B cell (primary cell): ENCODE data around the gene HGS. TPM values are rescaled to one million over a fixed set of nuclear protein-coding genes. Genes with fewer than 3 reads are reported as not detected.

ENCODE experiments used
- ATAC-seq: fragments of 200-7000 bp; cut with Tn5 transposase; one replicate; pipeline ENCODE4 v1.10.0; 2021; ENCODE audit warnings: low read depth, mild to moderate bottlenecking, moderate number of reproducible peaks, moderate library complexity
- CTCF ChIA-PET: fragments of 350-600 bp; sonication (Branson Sonifier 250); formaldehyde crosslinking; loops from one replicate; lab custom pipeline; 2021; ENCODE audit warnings: antibody characterized with exemption, inconsistent platforms; lab: Charles Lee
- POLR2A ChIA-PET: fragments of 350-600 bp; sonication (Branson Sonifier 250); formaldehyde crosslinking; loops from one replicate; lab custom pipeline; 2021; ENCODE audit warnings: antibody characterized with exemption; lab: Charles Lee
- DNase-seq: peaks from one replicate; pipeline ENCODE4 v3.0.0; 2013
- H2AFZ ChIP-seq: 2 replicates; pipeline ENCODE4 v1.6.1; 2012; ENCODE audit warnings: mild to moderate bottlenecking, low read depth, low read length; ENCODE audit not compliant: insufficient read depth, poor library complexity, severe bottlenecking
- H3K27ac ChIP-seq, 2 donors: 1 replicate in 1 of 2; 2 replicates in 1 of 2; pipeline ENCODE4 v1.5.1; 2012 to 2013; ENCODE audit warnings: low read length in 2 of 2, mild to moderate bottlenecking in 2 of 2, moderate library complexity in 1 of 2
- H3K27me3 ChIP-seq, 4 experiments: fragments of 200-600 bp in 1 of 4; sonication (generic) in 1 of 4; replicated peaks in 1 of 4; 1 replicate in 2 of 4; 2 replicates in 2 of 4; pipeline versions ENCODE4 v1.6.1 to v1.7.0; 2013 to 2016; ENCODE audit warnings: low read length in 3 of 4, mild to moderate bottlenecking in 2 of 4, mixed read lengths in 1 of 4, moderate library complexity in 1 of 4; ENCODE audit not compliant: insufficient read depth in 4 of 4, control insufficient read depth in 3 of 4; ENCODE audit errors: control extremely low read depth in 1 of 4
- H3K36me3 ChIP-seq, 2 experiments: replicated peaks in 1 of 2; 1 replicate in 1 of 2; 2 replicates in 1 of 2; pipeline versions ENCODE4 v1.6.1 to v1.7.1; 2013; ENCODE audit warnings: low read length in 1 of 2; ENCODE audit not compliant: insufficient read depth in 2 of 2, control insufficient read depth in 1 of 2; ENCODE audit errors: control extremely low read depth in 1 of 2, extremely low read depth in 1 of 2
- H3K4me1 ChIP-seq, 2 donors: fragments of 200-600 bp in 1 of 2; sonication (generic) in 1 of 2; 1 replicate in 1 of 2; 2 replicates in 1 of 2; pipeline versions ENCODE4 v1.5.1 to v1.6.1; 2013 to 2017; ENCODE audit warnings: low read length in 2 of 2; ENCODE audit not compliant: control insufficient read depth in 2 of 2, insufficient read depth in 2 of 2
- H3K4me2 ChIP-seq: replicated peaks from 2 replicates; pipeline ENCODE3; 2012; ENCODE audit warnings: mild to moderate bottlenecking, low read depth, low read length; ENCODE audit not compliant: poor library complexity, severe bottlenecking
- H3K4me3 ChIP-seq, 5 experiments: fragments of 200-600 bp in 1 of 5; sonication (generic) in 1 of 5; 1 replicate in 3 of 5; 2 replicates in 2 of 5; pipeline versions ENCODE4 v1.5.1 to v1.7.0; 2011 to 2016; ENCODE audit warnings: low read length in 4 of 5, mild to moderate bottlenecking in 4 of 5, low read depth in 2 of 5, control low read depth in 1 of 5, moderate library complexity in 1 of 5; ENCODE audit not compliant: insufficient read depth in 1 of 5; ENCODE audit errors: control extremely low read depth in 1 of 5, extremely low read depth in 1 of 5
- H3K79me2 ChIP-seq: fragments of 200-600 bp; sonication (generic); one replicate; pipeline ENCODE4 v1.6.0; 2016; ENCODE audit warnings: low read length; ENCODE audit not compliant: control insufficient read depth, insufficient read depth
- H3K9ac ChIP-seq: fragments of 200-600 bp; sonication (generic); 2 replicates; pipeline ENCODE4 v1.6.1; 2017; ENCODE audit warnings: mild to moderate bottlenecking, low read length, moderate library complexity
- H3K9me3 ChIP-seq, 3 donors: one replicate each; pipeline versions ENCODE4 v1.6.1 to v1.7.1; 2013; ENCODE audit warnings: low read length in 2 of 3; ENCODE audit not compliant: control insufficient read depth in 2 of 3, insufficient read depth in 1 of 3; ENCODE audit errors: control extremely low read depth in 1 of 3
- H4K20me1 ChIP-seq: 2 replicates; pipeline ENCODE4 v1.6.0; 2012; ENCODE audit warnings: mild to moderate bottlenecking, low read length; ENCODE audit not compliant: insufficient read depth, control insufficient read depth, poor library complexity, severe bottlenecking
- H3K27ac Mint-ChIP-seq: one replicate; pipeline ENCODE4 v1.8.0; 2021; ENCODE audit warnings: mixed read lengths
- H3K27me3 Mint-ChIP-seq: one replicate; pipeline ENCODE4 v1.8.0; 2021; ENCODE audit warnings: mixed read lengths
- H3K4me1 Mint-ChIP-seq: one replicate; pipeline ENCODE4 v1.8.0; 2021; ENCODE audit warnings: mixed read lengths
- H3K4me3 Mint-ChIP-seq: one replicate; pipeline ENCODE4 v1.8.0; 2021; ENCODE audit warnings: mixed read lengths
- H3K9me3 Mint-ChIP-seq: one replicate; pipeline ENCODE4 v1.8.0; 2022; ENCODE audit warnings: mixed read lengths; ENCODE audit not compliant: insufficient read depth
- EZH2 ChIP-seq: IDR thresholded peaks from 2 replicates; pipeline ENCODE4 v1.6.1; 2012; ENCODE audit warnings: borderline replicate concordance, low read depth, mild to moderate bottlenecking, moderate library complexity, low read length; ENCODE audit not compliant: insufficient read depth, poor library complexity, severe bottlenecking
- WGBS: methylation state at CpG from one replicate; pipeline ENCODE4 v1.1.5; 2013; ENCODE audit warnings: missing lambda C conversion rate; ENCODE audit not compliant: insufficient coverage; 5-methylcytosine and 5-hydroxymethylcytosine counted together
- intact Hi-C: fragments of 100-400 bp; cut with micrococcal nuclease; formaldehyde crosslinking; loops from one replicate; pipeline ENCODE4 v1.10.0; 2022
- polyA plus RNA-seq: library from polyadenylated mRNA; depleted of rRNA; stranded (reverse); fragments of >200 nt; gene quantifications from 2 replicates; pipeline ENCODE4 v1.2.3, GENCODE V29; 2012
- total RNA-seq, 2 donors: library from RNA; stranded (reverse); fragments of 120-200 nt in 1 of 2; gene quantifications; 1 replicate in 1 of 2; 2 replicates in 1 of 2; pipeline versions ENCODE4 v1.2.3 to v1.2.4, GENCODE V29; 2013 to 2022
- TF ChIP-seq, protein P1 (sequence below): fragments of 200-600 bp; IDR thresholded peaks from one replicate; pipeline ENCODE4 v1.8.0; 2022; ENCODE audit warnings: antibody characterized with exemption, mild to moderate bottlenecking

HGS gene
- total and polyA plus RNA-seq, 2 donors (not counting 1 experiment from before 2014, with no cell fraction given) = 184 to 220 TPM

DNA sequence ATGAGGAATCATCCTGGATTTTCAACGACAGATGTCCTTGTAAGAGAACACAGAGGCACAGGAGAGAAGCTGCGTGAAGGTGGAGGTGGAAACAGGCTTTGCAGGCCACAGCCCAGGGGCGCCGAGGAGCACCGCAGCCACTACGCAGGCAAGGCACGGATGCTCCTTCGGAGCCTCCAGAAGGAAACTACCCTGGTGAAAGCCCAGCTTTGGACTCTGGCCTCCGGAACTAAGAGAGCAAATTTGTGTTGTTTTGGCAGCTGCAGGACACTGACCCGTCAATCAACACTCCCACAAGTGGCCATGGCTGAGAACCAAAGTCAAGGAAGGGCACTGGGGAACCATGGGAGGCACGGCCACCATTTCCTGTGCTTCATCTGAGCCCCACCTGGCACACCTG, 3.7 kb upstream of the HGS start:
- no peaks in the 10 kb centered on the region for H3K9me3 Mint-ChIP-seq
- peaks cover 0 to 2% of the 10 kb centered on the region in 2 experiments for H3K36me3 ChIP-seq
- H3K27me3 Mint-ChIP-seq = no peaks in the 10 kb centered on the region
- no peak overlapping the region for H3K4me3 Mint-ChIP-seq
- no peaks in the 10 kb centered on the region for H3K9me3 ChIP-seq
- no peak overlapping the region for H3K4me3 ChIP-seq
- H3K27ac Mint-ChIP-seq = no peak overlapping the region
- POLR2A ChIA-PET = no interaction called here
- DNase-seq = no peak
- H3K27me3 ChIP-seq = no peaks in the 10 kb centered on the region
- peaks cover 24% of the 10 kb centered on the region for H3K4me1 Mint-ChIP-seq
- no peak overlapping the region for H3K9ac ChIP-seq
- peaks cover 11% of the 10 kb centered on the region for H4K20me1 ChIP-seq
- H2AFZ ChIP-seq = no peak overlapping the region
- TF ChIP-seq, protein P1, sequence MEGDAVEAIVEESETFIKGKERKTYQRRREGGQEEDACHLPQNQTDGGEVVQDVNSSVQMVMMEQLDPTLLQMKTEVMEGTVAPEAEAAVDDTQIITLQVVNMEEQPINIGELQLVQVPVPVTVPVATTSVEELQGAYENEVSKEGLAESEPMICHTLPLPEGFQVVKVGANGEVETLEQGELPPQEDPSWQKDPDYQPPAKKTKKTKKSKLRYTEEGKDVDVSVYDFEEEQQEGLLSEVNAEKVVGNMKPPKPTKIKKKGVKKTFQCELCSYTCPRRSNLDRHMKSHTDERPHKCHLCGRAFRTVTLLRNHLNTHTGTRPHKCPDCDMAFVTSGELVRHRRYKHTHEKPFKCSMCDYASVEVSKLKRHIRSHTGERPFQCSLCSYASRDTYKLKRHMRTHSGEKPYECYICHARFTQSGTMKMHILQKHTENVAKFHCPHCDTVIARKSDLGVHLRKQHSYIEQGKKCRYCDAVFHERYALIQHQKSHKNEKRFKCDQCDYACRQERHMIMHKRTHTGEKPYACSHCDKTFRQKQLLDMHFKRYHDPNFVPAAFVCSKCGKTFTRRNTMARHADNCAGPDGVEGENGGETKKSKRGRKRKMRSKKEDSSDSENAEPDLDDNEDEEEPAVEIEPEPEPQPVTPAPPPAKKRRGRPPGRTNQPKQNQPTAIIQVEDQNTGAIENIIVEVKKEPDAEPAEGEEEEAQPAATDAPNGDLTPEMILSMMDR = no peak
- H3K79me2 ChIP-seq = peaks cover 42% of the 10 kb centered on the region
- intact Hi-C loops = no loop called here
- WGBS = 95% methylated on average over 11 of the region's 11 CpGs
- no peak overlapping the region for H3K4me2 ChIP-seq
- H3K27ac ChIP-seq = no peak overlapping the region
- CTCF ChIA-PET = no interaction called here
- peaks cover 16 to 19% of the 10 kb centered on the region in 2 donors for H3K4me1 ChIP-seq
- ATAC-seq = no peak

DNA sequence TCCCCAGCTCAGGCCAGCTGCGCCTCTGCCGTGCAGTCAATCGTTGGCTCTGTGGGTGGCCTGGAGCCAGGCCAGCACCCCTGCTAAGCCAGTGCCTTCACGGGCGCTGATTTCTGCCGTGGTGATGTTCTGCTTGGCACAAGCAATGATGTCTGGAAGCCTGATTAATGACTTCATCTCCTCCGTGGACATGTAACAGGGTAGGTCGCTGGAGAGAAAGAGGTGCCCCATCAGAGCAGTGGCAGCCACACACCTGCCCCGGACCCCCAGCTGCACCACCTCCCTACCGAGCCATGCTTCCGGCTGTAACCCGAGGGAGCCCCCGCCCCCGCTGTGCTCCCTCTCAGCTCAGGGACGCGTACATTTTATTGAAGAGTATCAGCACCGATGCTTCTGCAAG, 2.1 kb upstream of the HGS start:
- no peak for TF ChIP-seq EZH2
- TF ChIP-seq, protein P1 = no peak
- Histone ChIP-seq H3K4me2 (no peak overlapping the region), H3K79me2 (peaks cover 57% of the 10 kb centered on the region), H4K20me1 (peaks cover 26% of the 10 kb centered on the region), H3K4me1 (peaks cover 22 to 25% of the 10 kb centered on the region in 2 donors), H3K9ac (no peak overlapping the region), H3K27me3 (no peaks in the 10 kb centered on the region), H3K36me3 (peaks cover 0 to 7% of the 10 kb centered on the region in 2 experiments), H3K27ac (no peak overlapping the region), H3K9me3 (no peaks in the 10 kb centered on the region), H2AFZ (no peak overlapping the region), H3K4me3 (no peak overlapping the region)
- ATAC-seq = no peak
- no peak for DNase-seq
- intact Hi-C loops = loop anchor here (2.0 kb wide), 1 partner anchor 31 kb away; the partner anchor contains the start of gene SLC25A10
- peak overlapping the region; percentile 32 for H3K27ac Mint-ChIP-seq
- peaks cover 29% of the 10 kb centered on the region for H3K4me1 Mint-ChIP-seq
- ChIA-PET POLR2A (no interaction called here), CTCF (no interaction called here)
- no peaks in the 10 kb centered on the region for H3K9me3 Mint-ChIP-seq
- over 99% methylated on average over 17 of the region's 17 CpGs for WGBS
- H3K27me3 Mint-ChIP-seq = no peaks in the 10 kb centered on the region
- peak overlapping the region; percentile 7 for H3K4me3 Mint-ChIP-seq
